H1 (cell line): ENCODE results near the gene SSX2IP. TPM values are rescaled to one million over a fixed set of nuclear protein-coding genes. Genes with fewer than 3 reads are reported as not detected.

Experiments used
- CTCF ChIA-PET: fragments of 300-600 bp; sonication (Branson Sonifier 250); formaldehyde crosslinking; loops from one replicate; lab custom pipeline; 2021; ENCODE audit not compliant: partially characterized antibody; lab: Charles Lee
- POLR2A ChIA-PET: fragments of 300-600 bp; sonication (Branson Sonifier 250); formaldehyde crosslinking; loops from one replicate; lab custom pipeline; 2021; ENCODE audit warnings: inconsistent platforms; ENCODE audit not compliant: partially characterized antibody; lab: Charles Lee
- DNase-seq, 2 experiments: peaks; one replicate each; pipeline versions ENCODE4 v3.0.0 to v3.0.0-alpha.2; 2010 to 2022; ENCODE audit warnings: low spot score in 2 of 2, low read depth in 1 of 2, mixed read lengths in 1 of 2
- FAIRE-seq: peaks from 2 replicates; lab custom pipeline; 2011; peaks lifted over from hg19 to GRCh38; lab: Jason Lieb, UNC
- H2AFZ ChIP-seq: 2 replicates; pipeline ENCODE4 v1.8.1; 2012; ENCODE audit warnings: low read length, inconsistent platforms
- H2AK5ac ChIP-seq: 2 replicates; pipeline ENCODE4 v1.6.1; 2013; ENCODE audit warnings: low read depth, low read length
- H2BK120ac ChIP-seq: replicated peaks from 2 replicates; pipeline ENCODE3; 2013; ENCODE audit warnings: low read depth, low read length, inconsistent platforms
- H2BK12ac ChIP-seq: 2 replicates; pipeline ENCODE4 v1.6.1; 2013; ENCODE audit warnings: low read depth, low read length
- H2BK15ac ChIP-seq: 2 replicates; pipeline ENCODE4 v1.6.1; 2013; ENCODE audit warnings: low read length
- H2BK20ac ChIP-seq: 2 replicates; pipeline ENCODE4 v1.6.1; 2013; ENCODE audit warnings: low read length
- H2BK5ac ChIP-seq: 2 replicates; pipeline ENCODE4 v1.6.1; 2013; ENCODE audit warnings: low read depth, low read length
- H3K14ac ChIP-seq: 2 replicates; pipeline ENCODE4 v1.6.1; 2013; ENCODE audit warnings: inconsistent platforms; ENCODE audit not compliant: insufficient read length
- H3K18ac ChIP-seq: 2 replicates; pipeline ENCODE4 v1.6.1; 2013; ENCODE audit warnings: low read length; ENCODE audit errors: extremely low read depth
- H3K23ac ChIP-seq: 2 replicates; pipeline ENCODE4 v1.6.1; 2013; ENCODE audit warnings: inconsistent platforms; ENCODE audit not compliant: insufficient read length
- H3K23me2 ChIP-seq: 2 replicates; pipeline ENCODE4 v1.6.1; 2013; ENCODE audit warnings: low read depth, low read length
- H3K27ac ChIP-seq: 2 replicates; pipeline ENCODE4 v1.6.1; 2011; ENCODE audit warnings: low read depth, low read length, inconsistent platforms
- H3K27me3 ChIP-seq, 4 experiments: replicated peaks in 1 of 4; 1 replicate in 1 of 4; 2 replicates in 3 of 4; pipeline versions ENCODE4 v1.6.1 to v1.8.1; 2011 to 2013; ENCODE audit warnings: low read length in 3 of 4, mild to moderate bottlenecking in 3 of 4, inconsistent platforms in 2 of 4, mixed read lengths in 2 of 4, moderate library complexity in 1 of 4; ENCODE audit not compliant: control insufficient read depth in 3 of 4, insufficient read depth in 3 of 4; ENCODE audit errors: extremely low read depth in 1 of 4
- H3K36me3 ChIP-seq, 4 experiments: 2 replicates each; pipeline versions ENCODE4 v1.6.1 to v1.8.1; 2011 to 2013; ENCODE audit warnings: mild to moderate bottlenecking in 4 of 4, low read length in 3 of 4, moderate library complexity in 2 of 4, control low read depth in 1 of 4, inconsistent platforms in 1 of 4; ENCODE audit not compliant: insufficient read depth in 4 of 4, control insufficient read depth in 2 of 4
- H3K4ac ChIP-seq: replicated peaks from 2 replicates; pipeline ENCODE3; 2013; ENCODE audit warnings: low read length, low read depth, mixed read lengths, inconsistent platforms; ENCODE audit not compliant: insufficient read length
- H3K4me1 ChIP-seq, 4 experiments: replicated peaks in 1 of 4; 1 replicate in 1 of 4; 2 replicates in 3 of 4; pipeline versions ENCODE4 v1.6.1 to v1.8.1; 2011 to 2013; ENCODE audit warnings: low read length in 3 of 4, inconsistent platforms in 2 of 4, mixed read lengths in 1 of 4; ENCODE audit not compliant: insufficient read depth in 4 of 4, control insufficient read depth in 3 of 4
- H3K4me2 ChIP-seq, 2 experiments: 2 replicates each; pipeline versions ENCODE4 v1.6.1 to v1.8.1; 2011 to 2013; ENCODE audit warnings: low read depth in 2 of 2, low read length in 2 of 2, control low read depth in 1 of 2, inconsistent platforms in 1 of 2, mild to moderate bottlenecking in 1 of 2; ENCODE audit not compliant: insufficient read depth in 1 of 2
- H3K4me3 ChIP-seq, 4 experiments: fragments of 200-600, 300-600 bp in 1 of 4; sonication (generic), shearing (Covaris generic), sonication (Bioruptor Twin) in 1 of 4; 2 replicates each; pipeline versions ENCODE4 v1.5.1 to v1.8.1; 2011 to 2016; ENCODE audit warnings: low read length in 4 of 4, low read depth in 3 of 4, control low read depth in 2 of 4, inconsistent platforms in 2 of 4, mild to moderate bottlenecking in 2 of 4, mixed read lengths in 1 of 4, moderate library complexity in 1 of 4; ENCODE audit not compliant: insufficient read depth in 2 of 4; ENCODE audit errors: extremely low read depth in 1 of 4
- H3K56ac ChIP-seq: replicated peaks from 2 replicates; pipeline ENCODE3; 2013; ENCODE audit warnings: low read depth, mild to moderate bottlenecking, mixed read lengths, low read length, inconsistent platforms; ENCODE audit not compliant: insufficient read length
- H3K79me1 ChIP-seq: 2 replicates; pipeline ENCODE4 v1.6.1; 2013; ENCODE audit warnings: low read depth, low read length, control low read depth
- H3K79me2 ChIP-seq, 2 experiments: 2 replicates each; pipeline versions ENCODE4 v1.6.1 to v1.8.1; 2012 to 2013; ENCODE audit warnings: low read length in 2 of 2, mild to moderate bottlenecking in 2 of 2, inconsistent platforms in 1 of 2; ENCODE audit not compliant: insufficient read depth in 2 of 2, control insufficient read depth in 1 of 2
- H3K9ac ChIP-seq, 4 experiments: replicated peaks in 1 of 4; 1 replicate in 1 of 4; 2 replicates in 3 of 4; pipeline versions ENCODE4 v1.6.1 to v1.8.1; 2011 to 2013; ENCODE audit warnings: low read depth in 3 of 4, low read length in 3 of 4, control low read depth in 2 of 4, mild to moderate bottlenecking in 2 of 4, moderate library complexity in 2 of 4, inconsistent platforms in 1 of 4; ENCODE audit errors: extremely low read depth in 1 of 4
- H3K9me3 ChIP-seq, 2 experiments: 2 replicates each; pipeline versions ENCODE4 v1.6.1 to v1.8.1; 2012 to 2013; ENCODE audit warnings: mild to moderate bottlenecking in 2 of 2, moderate library complexity in 2 of 2, control low read depth in 1 of 2, inconsistent platforms in 1 of 2, low read depth in 1 of 2, low read length in 1 of 2, mixed read lengths in 1 of 2; ENCODE audit not compliant: insufficient read depth in 2 of 2
- H4K20me1 ChIP-seq, 2 experiments: replicated peaks in 1 of 2; 2 replicates each; pipeline versions ENCODE3 to v1.8.1; 2011 to 2013; ENCODE audit warnings: inconsistent platforms in 2 of 2, low read length in 2 of 2, mild to moderate bottlenecking in 1 of 2; ENCODE audit not compliant: insufficient read depth in 2 of 2, control insufficient read depth in 1 of 2
- H4K5ac ChIP-seq: 2 replicates; pipeline ENCODE4 v1.6.1; 2013; ENCODE audit warnings: low read length, low read depth, mixed read lengths, inconsistent platforms; ENCODE audit not compliant: insufficient read length
- H4K8ac ChIP-seq: 2 replicates; pipeline ENCODE4 v1.8.0; 2013; ENCODE audit warnings: mild to moderate bottlenecking, moderate library complexity, low read length, inconsistent platforms; ENCODE audit not compliant: insufficient read depth; ENCODE audit errors: extremely low read depth
- H4K91ac ChIP-seq: replicated peaks from 2 replicates; pipeline ENCODE3; 2013; ENCODE audit warnings: low read length, mixed read lengths, inconsistent platforms; ENCODE audit not compliant: insufficient read length
- RAD21 ChIP-seq, 2 experiments: IDR thresholded peaks in 1 of 2; conservative IDR thresholded peaks in 1 of 2; 2 replicates each; pipeline ENCODE4 v1.6.1; 2011; ENCODE audit warnings: low read depth in 2 of 2, low read length in 2 of 2, improper control_type of control experiment in 1 of 2, inconsistent platforms in 1 of 2, mild to moderate bottlenecking in 1 of 2, moderate library complexity in 1 of 2
- WGBS, 2 experiments: shearing (Covaris generic) in 1 of 2; methylation state at CpG; one replicate each; pipeline versions ENCODE4 v1.1.6 to v1.1.7; 2013 to 2015; ENCODE audit warnings: low lambda C conversion rate in 2 of 2, mixed read lengths in 2 of 2, inconsistent platforms in 1 of 2, low coverage in 1 of 2, missing lambda C conversion rate in 1 of 2; ENCODE audit not compliant: insufficient replicate concordance in 2 of 2, insufficient coverage in 1 of 2, insufficient read length in 1 of 2; ENCODE audit errors: extremely low coverage in 1 of 2, missing lambda C conversion rate in 1 of 2; 5-methylcytosine and 5-hydroxymethylcytosine counted together
- polyA plus RNA-seq, 7 experiments: library from polyadenylated mRNA; depleted of rRNA in 3 of 7; stranded (reverse) in 5 of 7; unstranded in 2 of 7; fragments of >200 nt in 5 of 7; fragments of 200-250 nt in 2 of 7; gene quantifications; 1 replicate in 5 of 7; 2 replicates in 1 of 7; 4 replicates in 1 of 7; pipeline versions ENCODE4 v1.2.1 to v1.2.3, GENCODE V29; 2011 to 2013; ENCODE audit warnings: missing spikeins in 2 of 7, mixed read lengths in 2 of 7
- total RNA-seq: library from RNA; stranded (reverse); fragmentation: NEBNext Ultra II Directional; extraction: Animal tissue kit (Norgen Biotek cat#: 25700); gene quantifications from 2 replicates; pipeline ENCODE4 v1.2.1, GENCODE V29; 2021

The SSX2IP gene
- total and polyA plus RNA-seq, 2 of the 8 experiments (the other 6 are each of a cell fraction or from before 2014, with no cell fraction given) = 4.0 to 31.3 TPM

DNA sequence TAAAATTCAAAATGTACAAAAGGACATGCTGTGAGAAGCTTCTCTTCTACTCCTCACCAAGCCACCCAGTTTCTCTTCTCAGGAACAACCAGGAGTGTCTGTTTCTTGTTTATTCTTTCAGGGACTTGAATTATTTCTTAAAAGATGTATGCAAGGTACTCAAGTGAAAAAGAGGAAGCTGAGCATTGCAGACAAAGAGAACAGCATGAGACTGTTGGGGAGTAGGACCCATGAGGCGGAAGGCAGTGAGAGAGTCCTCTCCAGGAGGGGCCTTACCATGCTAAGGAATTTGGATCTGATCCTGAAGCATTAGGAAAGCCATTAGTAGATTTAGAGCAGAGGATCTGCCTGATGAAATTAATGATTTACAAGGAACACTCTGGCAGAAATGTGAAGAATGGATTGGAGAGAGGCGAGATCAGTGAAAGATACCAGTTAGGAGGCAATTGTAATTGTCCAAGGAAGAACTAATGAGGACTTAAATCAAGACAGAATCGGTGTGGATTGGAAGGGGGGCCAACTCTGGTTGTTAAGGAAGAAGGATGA lies 14.7 kb upstream of the SSX2IP start:
- POLR2A ChIA-PET = interaction anchor here (1.2 kb wide), 1 partner anchor 213 kb away, joined by 3 read pairs; no protein-coding TSS in a partner anchor
- 77% methylated on average over 3 of the region's 3 CpGs; no CpG with 5 or more reads in 1 of the 2 experiments for WGBS, 2 experiments

More for the DNA sequence above, 14.7 kb upstream of the SSX2IP start:
- H3K56ac ChIP-seq = no peak overlapping the region
- H2AFZ ChIP-seq = peak overlapping the region; percentile 67; the same call in 1 of the 2 replicates
- FAIRE-seq = no peak
- H4K8ac ChIP-seq = no peak overlapping the region
- H2AK5ac ChIP-seq = no peak overlapping the region
- H3K4me3 ChIP-seq = no peak overlapping the region
- H3K4me2 ChIP-seq = no peak overlapping the region
- no peaks in the 10 kb centered on the region for H3K79me2 ChIP-seq
- H2BK120ac ChIP-seq = no peak overlapping the region
- no peaks in the 10 kb centered on the region for H3K23me2 ChIP-seq
- no peak for DNase-seq
- no peak overlapping the region for H3K18ac ChIP-seq
- no peak overlapping the region for H3K23ac ChIP-seq
- no peak overlapping the region for H2BK15ac ChIP-seq
- CTCF ChIA-PET = interaction anchor here (1.1 to 7.1 kb wide), 6 partner anchors 8 to 75 kb away, joined by 3 to 58 read pairs (median 4); no protein-coding TSS in a partner anchor
- no peaks in the 10 kb centered on the region for H3K36me3 ChIP-seq
- no peak overlapping the region for H3K14ac ChIP-seq
- H3K79me1 ChIP-seq = no peaks in the 10 kb centered on the region
- H2BK20ac ChIP-seq = no peak overlapping the region
- no peak overlapping the region for H2BK5ac ChIP-seq
- H3K9me3 ChIP-seq = no peaks in the 10 kb centered on the region
- H4K5ac ChIP-seq = no peak overlapping the region
- peaks cover 0 to 7% (median 1%) of the 10 kb centered on the region in 4 experiments; a peak in 6 of 7 replicates for H3K4me1 ChIP-seq
- H4K91ac ChIP-seq = no peak overlapping the region
- no peak overlapping the region for H2BK12ac ChIP-seq
- H3K9ac ChIP-seq = no peak overlapping the region
- no peak overlapping the region for H3K27ac ChIP-seq
- no peaks in the 10 kb centered on the region for H4K20me1 ChIP-seq
- H3K4ac ChIP-seq = no peak overlapping the region
- TF ChIP-seq RAD21 (IDR thresholded peaks at IDR 0.05 in 1 of 2, conservative IDR thresholded peaks at IDR 0.05 in 1 of 2; ENCODE audit: low read depth in 2 of 2, low read length in 2 of 2) = no peak
- TF ChIP-seq, all 59 proteins: peak for 0
- H3K27me3 ChIP-seq = no peaks in the 10 kb centered on the region
